HepG2 (cell line): ENCODE results near the gene PLSCR3.

Experiments
- CEBPZ ChIP-seq: IDR thresholded peaks from 2 replicates; pipeline ENCODE4 v1.6.1; 2012; ENCODE audit warnings: low read length, improper control_type of control experiment
- CTCF ChIP-seq: sonication (generic); formaldehyde crosslinking; IDR thresholded peaks from 2 replicates; pipeline ENCODE4 v1.5.0; 2020; ENCODE audit warnings: mild to moderate bottlenecking, missing genetic modification reagents, moderate library complexity
- GABPA ChIP-seq, 2 experiments: IDR thresholded peaks; 2 replicates each; pipeline ENCODE4 v1.6.1; 2011 to 2016; ENCODE audit warnings: low read depth in 2 of 2, low read length in 1 of 2, missing biosample characterization in 1 of 2, missing genetic modification characterization in 1 of 2
- NFIC ChIP-seq: IDR thresholded peaks from 2 replicates; pipeline ENCODE4 v1.6.1; 2012; ENCODE audit warnings: mild to moderate bottlenecking, low read length, inconsistent platforms
- POLR2A ChIP-seq, 2 experiments: IDR thresholded peaks; 2 replicates each; pipeline ENCODE4 v1.6.1; 2011; ENCODE audit warnings: low read depth in 2 of 2, low read length in 2 of 2, mild to moderate bottlenecking in 1 of 2, moderate library complexity in 1 of 2; ENCODE audit not compliant: insufficient read depth in 1 of 2
- POLR2AphosphoS2 ChIP-seq: IDR thresholded peaks from 2 replicates; pipeline ENCODE4 v1.6.1; 2011; ENCODE audit warnings: low read depth, low read length, improper control_type of control experiment
- PTBP1 ChIP-seq: fragments of 200-400 bp; formaldehyde crosslinking; IDR thresholded peaks from 2 replicates; pipeline ENCODE4 v1.6.1; 2018; ENCODE audit warnings: low read length, low read depth; ENCODE audit not compliant: poor library complexity, severe bottlenecking
- TP53 ChIP-seq: sonication (generic); formaldehyde crosslinking; conservative IDR thresholded peaks from 2 replicates; pipeline ENCODE4 v1.4.0; 2020; ENCODE audit warnings: missing genetic modification reagents
- ZBTB20 ChIP-seq: sonication (generic); formaldehyde crosslinking; IDR thresholded peaks from 2 replicates; pipeline ENCODE4 v1.8.1; 2023; ENCODE audit warnings: missing genetic modification reagents, low read depth, mild to moderate bottlenecking, borderline replicate concordance
- ZBTB7B ChIP-seq: sonication (generic); formaldehyde crosslinking; IDR thresholded peaks from 2 replicates; pipeline ENCODE4 v1.4.0; 2020; ENCODE audit warnings: missing genetic modification reagents
- ZNF205 ChIP-seq: IDR thresholded peaks from 2 replicates; pipeline ENCODE4 v1.6.1; 2018; ENCODE audit warnings: missing biosample characterization, missing genetic modification reagents
- ZSCAN30 ChIP-seq: sonication (generic); formaldehyde crosslinking; IDR thresholded peaks from 2 replicates; pipeline ENCODE4 v1.5.0; 2020; ENCODE audit warnings: mild to moderate bottlenecking, missing genetic modification reagents
- TF ChIP-seq, protein P1 (sequence below): sonication (generic); formaldehyde crosslinking; IDR thresholded peaks from 2 replicates; pipeline ENCODE4 v1.4.0; 2020; ENCODE audit warnings: mild to moderate bottlenecking, missing genetic modification reagents
- TF ChIP-seq, protein P2 (sequence below): sonication (generic); formaldehyde crosslinking; IDR thresholded peaks from 2 replicates; pipeline ENCODE4 v1.4.0; 2020; ENCODE audit warnings: missing genetic modification reagents

DNA sequence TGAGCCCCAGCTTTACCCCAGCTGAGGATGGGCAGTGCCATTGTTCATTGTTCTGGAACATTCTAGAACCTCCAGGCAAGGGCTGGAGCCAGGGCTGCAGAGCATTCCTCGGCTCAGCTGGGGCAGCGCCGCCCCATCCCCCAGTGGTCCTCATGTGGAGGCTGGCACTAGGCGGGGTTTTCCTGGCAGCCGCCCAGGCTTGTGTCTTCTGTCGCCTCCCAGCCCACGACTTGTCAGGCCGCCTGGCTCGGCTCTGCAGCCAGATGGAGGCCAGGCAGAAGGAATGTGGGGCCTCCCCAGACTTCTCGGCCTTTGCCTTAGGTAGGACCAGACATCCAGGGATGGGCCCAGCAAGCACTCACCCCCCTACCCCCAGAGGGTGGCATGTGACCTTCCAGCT lies 39.3 kb downstream of the PLSCR3 start, which contains the start of gene TMEM95:
- no peak for TF ChIP-seq POLR2AphosphoS2
- TF ChIP-seq, protein P1, sequence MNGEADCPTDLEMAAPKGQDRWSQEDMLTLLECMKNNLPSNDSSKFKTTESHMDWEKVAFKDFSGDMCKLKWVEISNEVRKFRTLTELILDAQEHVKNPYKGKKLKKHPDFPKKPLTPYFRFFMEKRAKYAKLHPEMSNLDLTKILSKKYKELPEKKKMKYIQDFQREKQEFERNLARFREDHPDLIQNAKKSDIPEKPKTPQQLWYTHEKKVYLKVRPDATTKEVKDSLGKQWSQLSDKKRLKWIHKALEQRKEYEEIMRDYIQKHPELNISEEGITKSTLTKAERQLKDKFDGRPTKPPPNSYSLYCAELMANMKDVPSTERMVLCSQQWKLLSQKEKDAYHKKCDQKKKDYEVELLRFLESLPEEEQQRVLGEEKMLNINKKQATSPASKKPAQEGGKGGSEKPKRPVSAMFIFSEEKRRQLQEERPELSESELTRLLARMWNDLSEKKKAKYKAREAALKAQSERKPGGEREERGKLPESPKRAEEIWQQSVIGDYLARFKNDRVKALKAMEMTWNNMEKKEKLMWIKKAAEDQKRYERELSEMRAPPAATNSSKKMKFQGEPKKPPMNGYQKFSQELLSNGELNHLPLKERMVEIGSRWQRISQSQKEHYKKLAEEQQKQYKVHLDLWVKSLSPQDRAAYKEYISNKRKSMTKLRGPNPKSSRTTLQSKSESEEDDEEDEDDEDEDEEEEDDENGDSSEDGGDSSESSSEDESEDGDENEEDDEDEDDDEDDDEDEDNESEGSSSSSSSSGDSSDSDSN (CRISPR knock-in tag), result no peak
- no peak for TF ChIP-seq ZSCAN30
- TF ChIP-seq NFIC, result no peak
- no peak for TF ChIP-seq GABPA (IDR thresholded peaks at IDR 0.05; ENCODE audit: low read depth, low read length)
- no peak for TF ChIP-seq GABPA (CRISPR knock-in tag; IDR thresholded peaks at IDR 0.05; ENCODE audit: low read depth)
- TF ChIP-seq ZBTB7B (CRISPR knock-in tag), result no peak
- TF ChIP-seq CTCF (CRISPR knock-in tag), result no peak
- TF ChIP-seq POLR2A (IDR thresholded peaks at IDR 0.05; ENCODE audit: insufficient read depth in 1 of 2, low read depth in 2 of 2, low read length in 2 of 2), result no peak
- no peak for TF ChIP-seq CEBPZ
- TF ChIP-seq TP53 (CRISPR knock-in tag), result no peak
- TF ChIP-seq ZNF205 (CRISPR knock-in tag), result no peak
- TF ChIP-seq ZBTB20, result no peak
- TF ChIP-seq, protein P2, sequence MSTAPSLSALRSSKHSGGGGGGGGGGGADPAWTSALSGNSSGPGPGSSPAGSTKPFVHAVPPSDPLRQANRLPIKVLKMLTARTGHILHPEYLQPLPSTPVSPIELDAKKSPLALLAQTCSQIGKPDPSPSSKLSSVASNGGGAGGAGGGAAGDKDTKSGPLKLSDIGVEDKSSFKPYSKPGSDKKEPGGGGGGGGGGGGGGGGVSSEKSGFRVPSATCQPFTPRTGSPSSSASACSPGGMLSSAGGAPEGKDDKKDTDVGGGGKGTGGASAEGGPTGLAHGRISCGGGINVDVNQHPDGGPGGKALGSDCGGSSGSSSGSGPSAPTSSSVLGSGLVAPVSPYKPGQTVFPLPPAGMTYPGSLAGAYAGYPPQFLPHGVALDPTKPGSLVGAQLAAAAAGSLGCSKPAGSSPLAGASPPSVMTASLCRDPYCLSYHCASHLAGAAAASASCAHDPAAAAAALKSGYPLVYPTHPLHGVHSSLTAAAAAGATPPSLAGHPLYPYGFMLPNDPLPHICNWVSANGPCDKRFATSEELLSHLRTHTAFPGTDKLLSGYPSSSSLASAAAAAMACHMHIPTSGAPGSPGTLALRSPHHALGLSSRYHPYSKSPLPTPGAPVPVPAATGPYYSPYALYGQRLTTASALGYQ (CRISPR knock-in tag), result no peak
- TF ChIP-seq PTBP1, result no peak
